Activated T-cell treated with anti-CD3 and anti-CD28 coated beads for 4 hours (primary cell): ENCODE data around the gene DNAAF8.

Experiments used
- DNase-seq: peaks from one replicate; pipeline ENCODE4 v3.0.0-alpha.2; 2020

Gene DNAAF8

GRCh38 chr16:4734063-4734729 lies at the start of gene DNAAF8, which contains the start of gene ANKS3:
TSS of gene DNAAF8 (plus strand) at chr16:4734537. CDS start at chr16:4736515, 1,978 bp downstream.
TSS of gene ANKS3 (minus strand) at chr16:4734271. CDS start at chr16:4730149, 4,122 bp downstream.
- DNase-seq, result peak; percentile 70

- no peak for DNase-seq
Observed at GRCh38 chr16:4684763-4685162, 49.6 kb upstream of the DNAAF8 start.

- no peak for DNase-seq
Observed at GRCh38 chr16:4685292-4685691, 49.0 kb upstream of the DNAAF8 start.

GRCh38 chr16:4685776-4686496 lies 48.4 kb upstream of the DNAAF8 start:
- DNase-seq, result no peak

- DNase-seq, result no peak
Observed at GRCh38 chr16:4686497-4687210, 47.7 kb upstream of the DNAAF8 start.

- DNase-seq, result no peak
Observed at GRCh38 chr16:4687416-4687815, 46.9 kb upstream of the DNAAF8 start.

- DNase-seq, result no peak
Observed at GRCh38 chr16:4687946-4688673, 46.2 kb upstream of the DNAAF8 start.

- no peak for DNase-seq
Observed at GRCh38 chr16:4688674-4689045, 45.7 kb upstream of the DNAAF8 start.

GRCh38 chr16:4689091-4689671 lies 45.2 kb upstream of the DNAAF8 start:
- no peak for DNase-seq

GRCh38 chr16:4689864-4690704 lies 44.3 kb upstream of the DNAAF8 start:
- DNase-seq, result no peak

- no peak for DNase-seq
Observed at GRCh38 chr16:4690946-4691665, 43.2 kb upstream of the DNAAF8 start.

GRCh38 chr16:4691666-4692412 lies 42.5 kb upstream of the DNAAF8 start:
- DNase-seq, result no peak

- DNase-seq, result no peak
Observed at GRCh38 chr16:4692460-4693295, 41.7 kb upstream of the DNAAF8 start.

- peak; percentile 95 for DNase-seq
Observed at GRCh38 chr16:4693296-4693955, 40.9 kb upstream of the DNAAF8 start, which contains the start of gene NUDT16L1. TSS of gene NUDT16L1 (plus strand) at chr16:4693562. CDS start at chr16:4693727, 165 bp downstream.

GRCh38 chr16:4693956-4694641 lies 40.2 kb upstream of the DNAAF8 start:
- no peak for DNase-seq

GRCh38 chr16:4694642-4695451 lies 39.5 kb upstream of the DNAAF8 start:
- no peak for DNase-seq
